Breast epithelium (tissue), 4 donors: ENCODE results near the gene SLC27A5. TPM values are rescaled to one million over a fixed set of nuclear protein-coding genes. Genes with fewer than 3 reads are reported as not detected.

Experiments
- DNase-seq, 2 donors: peaks; one replicate each; pipeline ENCODE4 v3.0.0-alpha.2; 2019; ENCODE audit warnings: low spot score in 2 of 2
- H3K27ac ChIP-seq, 2 donors: fragments of 200-600 bp; sonication (generic) in 1 of 2; one replicate each; pipeline ENCODE4 v1.5.1; 2016 to 2019; ENCODE audit warnings: mild to moderate bottlenecking in 1 of 2
- H3K27me3 ChIP-seq, 2 donors: fragments of 200-600 bp; sonication (generic) in 1 of 2; one replicate each; pipeline versions ENCODE4 v1.5.1 to v1.6.0; 2017 to 2019; ENCODE audit warnings: control low read depth in 1 of 2, mild to moderate bottlenecking in 1 of 2
- H3K36me3 ChIP-seq: fragments of 200-600 bp; one replicate; pipeline ENCODE4 v1.5.1; 2019
- H3K4me1 ChIP-seq, 2 donors: fragments of 200-600 bp; sonication (generic); one replicate each; pipeline ENCODE4 v1.5.1; 2016 to 2019; ENCODE audit warnings: control low read depth in 1 of 2
- H3K4me3 ChIP-seq, 3 donors: fragments of 200-600 bp; sonication (generic); 1 replicate in 2 of 3; 2 replicates in 1 of 3; pipeline ENCODE4 v1.5.1; 2016 to 2019; ENCODE audit warnings: mild to moderate bottlenecking in 3 of 3, moderate library complexity in 2 of 3
- H3K9me3 ChIP-seq, 2 donors: fragments of 200-600 bp; sonication (generic) in 1 of 2; one replicate each; pipeline ENCODE4 v1.5.1; 2016 to 2019; ENCODE audit warnings: control low read depth in 1 of 2
- POLR2A ChIP-seq: fragments of 450-650 bp; IDR thresholded peaks from one replicate; pipeline ENCODE4 v1.6.1; 2016; ENCODE audit warnings: antibody characterized with exemption, mild to moderate bottlenecking, moderate library complexity
- POLR2AphosphoS5 ChIP-seq, 3 donors: sonication (generic); formaldehyde crosslinking; IDR thresholded peaks; one replicate each; pipeline ENCODE4 v1.6.1; 2017; ENCODE audit warnings: antibody characterized with exemption in 3 of 3
- intact Hi-C: fragments of 100-400 bp; cut with DNase I; formaldehyde crosslinking; loops from one replicate; pipeline ENCODE4 v1.15.1; 2023; ENCODE audit warnings: low total_unique reads
- total RNA-seq, 3 donors: library from RNA; depleted of rRNA; stranded (reverse); fragments of >200 nt; gene quantifications; one replicate each; pipeline ENCODE4 v1.1.0, GENCODE V29; 2016
- TF ChIP-seq, protein P1 (sequence below), 3 donors: fragments of 450-650 bp; IDR thresholded peaks; one replicate each; pipeline ENCODE4 v1.5.1; 2016 to 2017; ENCODE audit warnings: antibody characterized with exemption in 3 of 3, mild to moderate bottlenecking in 3 of 3, moderate library complexity in 3 of 3

SLC27A5 gene
- total RNA-seq, 3 donors from 2014 or later = 4.7 to 18.0 (median 10.7) TPM

DNA sequence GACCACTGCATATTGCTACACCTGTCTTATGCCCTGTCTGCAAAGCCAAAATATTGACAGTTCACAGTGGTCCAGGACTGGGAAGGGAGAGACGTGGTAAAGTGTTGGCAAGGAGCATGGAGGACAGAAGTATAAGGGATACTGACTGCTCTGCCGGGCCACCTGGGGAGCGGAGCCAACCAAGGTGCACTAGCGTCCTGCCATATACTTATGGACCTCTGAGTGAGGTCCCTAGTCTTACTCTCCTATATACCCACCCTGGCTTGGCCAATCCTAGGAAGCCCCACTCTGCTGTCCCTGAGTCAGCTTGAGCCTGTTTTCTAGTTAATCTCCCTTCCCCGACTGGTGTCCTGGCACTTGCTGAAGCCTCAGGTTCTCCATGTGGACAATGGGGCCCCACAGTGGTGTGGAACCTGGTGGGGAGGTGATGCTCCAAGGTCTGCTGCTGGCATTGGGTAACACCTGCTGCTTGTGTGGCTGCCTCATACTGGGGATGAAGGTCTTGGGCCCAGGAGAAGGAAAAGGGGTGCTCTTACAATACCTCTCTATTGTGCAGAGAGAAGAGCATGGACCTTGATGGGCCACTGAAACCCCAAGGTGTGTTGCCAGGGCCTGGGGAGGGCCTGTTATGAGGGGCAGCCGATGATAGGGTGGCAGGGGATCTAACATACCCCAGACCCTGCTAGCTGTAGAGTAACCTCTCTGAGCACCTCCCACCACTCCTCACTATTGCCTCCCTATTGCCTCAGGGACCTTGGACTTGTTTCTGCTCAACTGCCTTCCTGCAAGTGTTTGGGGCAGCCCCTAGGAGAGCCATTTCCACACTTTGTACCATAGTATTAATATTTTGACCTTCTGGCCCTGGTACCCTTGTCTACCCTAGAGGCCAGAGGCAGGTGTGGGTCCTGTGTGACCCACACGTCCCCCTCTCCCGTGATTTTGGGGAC is 25.3 kb upstream of the SLC27A5 start:
- Histone ChIP-seq H3K27ac (no peak overlapping the region), H3K4me1 (peaks cover 0 to 6% of the 10 kb centered on the region in 2 donors), H3K36me3 (no peaks in the 10 kb centered on the region), H3K27me3 (no peaks in the 10 kb centered on the region), H3K9me3 (no peaks in the 10 kb centered on the region), H3K4me3 (no peak overlapping the region)
- no peak for DNase-seq
- TF ChIP-seq, protein P1, sequence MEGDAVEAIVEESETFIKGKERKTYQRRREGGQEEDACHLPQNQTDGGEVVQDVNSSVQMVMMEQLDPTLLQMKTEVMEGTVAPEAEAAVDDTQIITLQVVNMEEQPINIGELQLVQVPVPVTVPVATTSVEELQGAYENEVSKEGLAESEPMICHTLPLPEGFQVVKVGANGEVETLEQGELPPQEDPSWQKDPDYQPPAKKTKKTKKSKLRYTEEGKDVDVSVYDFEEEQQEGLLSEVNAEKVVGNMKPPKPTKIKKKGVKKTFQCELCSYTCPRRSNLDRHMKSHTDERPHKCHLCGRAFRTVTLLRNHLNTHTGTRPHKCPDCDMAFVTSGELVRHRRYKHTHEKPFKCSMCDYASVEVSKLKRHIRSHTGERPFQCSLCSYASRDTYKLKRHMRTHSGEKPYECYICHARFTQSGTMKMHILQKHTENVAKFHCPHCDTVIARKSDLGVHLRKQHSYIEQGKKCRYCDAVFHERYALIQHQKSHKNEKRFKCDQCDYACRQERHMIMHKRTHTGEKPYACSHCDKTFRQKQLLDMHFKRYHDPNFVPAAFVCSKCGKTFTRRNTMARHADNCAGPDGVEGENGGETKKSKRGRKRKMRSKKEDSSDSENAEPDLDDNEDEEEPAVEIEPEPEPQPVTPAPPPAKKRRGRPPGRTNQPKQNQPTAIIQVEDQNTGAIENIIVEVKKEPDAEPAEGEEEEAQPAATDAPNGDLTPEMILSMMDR (IDR thresholded peaks at IDR 0.05) = no peak
- TF ChIP-seq POLR2A (no peak), POLR2AphosphoS5 (IDR thresholded peaks at IDR 0.05) (no peak)
- intact Hi-C loops = no loop called here

DNA sequence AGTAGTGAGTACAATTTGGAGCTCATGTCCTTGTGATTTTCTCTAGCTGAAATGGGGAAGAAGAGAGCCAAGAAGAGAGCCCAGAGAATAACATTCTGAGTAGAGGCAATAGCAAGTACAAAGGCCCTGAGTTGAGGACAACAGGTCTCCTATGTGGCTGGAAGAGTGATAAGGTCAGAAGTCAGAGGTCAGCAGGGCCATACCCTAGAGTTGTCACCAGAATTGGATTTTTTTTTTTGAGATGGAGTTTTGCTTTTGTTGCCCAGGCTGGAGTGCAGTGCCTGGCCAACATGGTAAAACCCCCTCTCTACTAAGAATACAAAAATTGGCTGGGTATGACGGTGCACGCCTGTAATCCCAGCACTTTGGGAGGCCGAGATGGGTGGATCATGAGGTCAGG is 24.1 kb upstream of the SLC27A5 start:
- TF ChIP-seq POLR2AphosphoS5 (IDR thresholded peaks at IDR 0.05) (no peak), POLR2A (no peak)
- TF ChIP-seq, protein P1 (IDR thresholded peaks at IDR 0.05) = no peak
- intact Hi-C loops = no loop called here

DNA sequence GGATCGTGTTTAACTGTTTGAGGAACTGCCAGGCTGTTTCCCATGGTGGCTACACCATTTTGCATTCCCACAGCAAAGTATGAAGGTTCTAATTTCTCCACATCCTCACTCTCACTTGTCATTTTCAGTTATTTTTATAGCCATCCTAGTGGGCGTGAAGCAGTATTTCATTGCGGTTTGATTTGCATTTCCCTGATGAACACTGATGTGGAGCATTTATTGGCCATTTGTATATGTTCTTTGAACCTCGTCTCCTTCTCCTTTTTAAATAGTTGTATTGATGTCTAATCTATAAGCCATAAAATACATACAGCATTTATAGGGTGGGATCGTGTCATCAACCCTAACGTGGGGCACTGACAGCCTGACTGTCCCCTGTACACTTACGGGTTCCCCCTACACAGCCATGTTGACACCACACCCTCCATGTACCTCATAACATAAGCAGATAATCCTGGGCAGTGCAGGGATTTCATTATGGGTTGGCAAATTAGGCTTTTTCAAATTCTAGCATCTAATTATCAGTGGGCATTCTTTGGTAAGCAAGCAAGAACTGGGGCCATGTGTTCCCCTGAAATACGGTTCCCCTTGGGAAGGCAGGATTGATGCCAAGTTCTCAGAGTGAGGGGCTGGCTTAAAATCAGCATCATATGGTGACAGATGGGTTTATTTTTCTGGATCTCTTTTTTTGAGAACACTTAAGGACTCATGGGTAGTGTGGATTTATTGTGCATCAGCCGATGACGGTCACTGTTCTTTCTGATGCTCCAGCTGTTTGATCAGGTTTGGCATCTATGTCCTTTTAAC is 19.4 kb upstream of the SLC27A5 start:
- Histone ChIP-seq H3K9me3 (no peaks in the 10 kb centered on the region), H3K4me3 (no peak overlapping the region), H3K4me1 (no peaks in the 10 kb centered on the region), H3K36me3 (no peaks in the 10 kb centered on the region), H3K27ac (no peak overlapping the region), H3K27me3 (peaks cover 0 to 5% of the 10 kb centered on the region in 2 donors)
- TF ChIP-seq, protein P1 (IDR thresholded peaks at IDR 0.05) = no peak
- TF ChIP-seq POLR2AphosphoS5 (IDR thresholded peaks at IDR 0.05) = no peak
- TF ChIP-seq POLR2A = no peak
- no peak for DNase-seq
- intact Hi-C loops = no loop called here

More for the DNA sequence above, 24.1 kb upstream of the SLC27A5 start:
- DNase-seq = no peak
- Histone ChIP-seq H3K27me3 (peaks cover 0 to 4% of the 10 kb centered on the region in 2 donors), H3K4me1 (peaks cover 0 to 6% of the 10 kb centered on the region in 2 donors), H3K4me3 (no peak overlapping the region), H3K36me3 (no peaks in the 10 kb centered on the region), H3K27ac (no peak overlapping the region), H3K9me3 (no peaks in the 10 kb centered on the region)

DNA sequence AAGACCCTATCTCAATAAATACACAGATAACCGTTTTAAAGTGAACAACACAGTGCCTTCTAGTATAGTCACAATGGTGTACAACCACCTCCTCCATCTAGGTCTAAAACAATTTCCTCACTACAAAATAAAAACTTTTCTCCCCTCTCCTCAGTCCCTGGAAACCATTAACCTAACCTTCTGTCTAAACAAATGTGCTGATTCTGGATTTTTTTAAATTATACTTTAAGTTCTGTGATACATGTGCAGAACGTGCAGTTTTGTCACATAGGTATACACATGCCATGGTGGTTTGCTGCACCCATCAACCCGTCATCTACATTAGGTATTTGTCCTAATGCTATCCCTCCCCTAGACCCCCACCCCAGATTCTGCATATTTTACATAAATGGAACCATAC is 17.6 kb upstream of the SLC27A5 start:
- Histone ChIP-seq H3K36me3 (no peaks in the 10 kb centered on the region), H3K4me3 (no peak overlapping the region), H3K27ac (no peak overlapping the region), H3K9me3 (no peaks in the 10 kb centered on the region), H3K27me3 (peaks cover 0 to 5% of the 10 kb centered on the region in 2 donors), H3K4me1 (no peaks in the 10 kb centered on the region)
- TF ChIP-seq, protein P1 (IDR thresholded peaks at IDR 0.05) = no peak
- TF ChIP-seq POLR2AphosphoS5 (IDR thresholded peaks at IDR 0.05) (no peak), POLR2A (no peak)
- intact Hi-C loops = no loop called here
- no peak for DNase-seq
